NB4 (cell line): Measurements from ENCODE around the gene STRN4.
"Not testable (repeated sequence)": the region's sequence is repeated elsewhere in the genome, so short reads cannot be mapped to it uniquely, and the experiment has no call there.

Source experiments
- DNase-seq: peaks from one replicate; pipeline ENCODE4 v3.0.0; 2010; ENCODE audit warnings: low read depth
- H3K4me3 ChIP-seq: one replicate; pipeline ENCODE4 v1.5.1; 2011; ENCODE audit warnings: mild to moderate bottlenecking, low read depth, low read length, moderate library complexity
- CTCF ChIP-seq: IDR thresholded peaks from one replicate; pipeline ENCODE4 v1.5.1; 2012; ENCODE audit warnings: low read depth, low read length
- MAX ChIP-seq: IDR thresholded peaks from 2 replicates; pipeline ENCODE4 v1.6.1; 2011; ENCODE audit warnings: low read depth, low read length
- MYC ChIP-seq: IDR thresholded peaks from 2 replicates; pipeline ENCODE4 v1.6.1; 2011; ENCODE audit warnings: low read depth, low read length
- POLR2A ChIP-seq: IDR thresholded peaks from 2 replicates; pipeline ENCODE4 v1.6.1; 2011; ENCODE audit warnings: mild to moderate bottlenecking; ENCODE audit not compliant: insufficient read length; ENCODE audit errors: extremely low read depth

STRN4 gene

GRCh38 chr19:46784262-46785053 is 38.2 kb upstream of the STRN4 start:
- peak overlapping the region; percentile 78 for H3K4me3 ChIP-seq
- TF ChIP-seq CTCF, result peak; percentile 75
- TF ChIP-seq MYC, result peak; percentile 96
- peak; percentile 38 for TF ChIP-seq POLR2A
- TF ChIP-seq MAX, result peak; percentile 93
- peak; percentile 100 for DNase-seq

GRCh38 chr19:46783670-46784069 is 37.4 kb upstream of the STRN4 start:
- H3K4me3 ChIP-seq, result peak overlapping the region; percentile 78
- TF ChIP-seq POLR2A, result no peak
- no peak for TF ChIP-seq CTCF
- no peak for TF ChIP-seq MAX
- TF ChIP-seq MYC, result no peak
- no peak for DNase-seq

- no peak for TF ChIP-seq CTCF
- TF ChIP-seq MYC, result no peak
- no peak for TF ChIP-seq MAX
- no peak for TF ChIP-seq POLR2A
- no peak for DNase-seq
- H3K4me3 ChIP-seq, result peak overlapping the region; percentile 78
Observed at GRCh38 chr19:46782355-46783019, 36.2 kb upstream of the STRN4 start.

- not testable (repeated sequence) for H3K4me3 ChIP-seq, DNase-seq
Observed at GRCh38 chr19:46777956-46778645, 31.9 kb upstream of the STRN4 start.

GRCh38 chr19:46776927-46777911 is 31.0 kb upstream of the STRN4 start:
- H3K4me3 ChIP-seq, result no peak overlapping the region
- DNase-seq, result peak; percentile 62
- TF ChIP-seq POLR2A (peak; percentile 26), CTCF (no peak)
